ENCODE results near the gene TMEM44.

The TMEM44 gene

GRCh38 chr3:194565597-194566190 lies 67.5 kb downstream of the TMEM44 start:
- no peak for DNase-seq (ENCODE audit: insufficient read length, low spot score)
- TF ChIP-seq CTCF (IDR thresholded peaks at IDR 0.05; ENCODE audit: insufficient read depth, missing control alignments): no peak
- FAIRE-seq: no peak

- DNase-seq (ENCODE audit: insufficient read length, low spot score) (no peak), FAIRE-seq (no peak)
- TF ChIP-seq CTCF (IDR thresholded peaks at IDR 0.05; ENCODE audit: insufficient read depth, missing control alignments): no peak
These were observed 70.2 kb downstream of the TMEM44 start for GRCh38 chr3:194562986-194563385.

- TF ChIP-seq CTCF (IDR thresholded peaks at IDR 0.05; ENCODE audit: insufficient read depth, missing control alignments): no peak
- no peak for FAIRE-seq
These were observed 71.8 kb downstream of the TMEM44 start for GRCh38 chr3:194561306-194561974.

GRCh38 chr3:194560047-194560446 lies 73.2 kb downstream of the TMEM44 start:
- DNase-seq (ENCODE audit: insufficient read length, low spot score) (no peak), FAIRE-seq (no peak)
- no peak for TF ChIP-seq CTCF (IDR thresholded peaks at IDR 0.05; ENCODE audit: insufficient read depth, missing control alignments)

More at GRCh38 chr3:194561306-194561974, 71.8 kb downstream of the TMEM44 start:
- DNase-seq (ENCODE audit: insufficient read length, low spot score): no peak

- no peak for DNase-seq (ENCODE audit: insufficient read length, low spot score)
- FAIRE-seq: no peak
- TF ChIP-seq CTCF (IDR thresholded peaks at IDR 0.05; ENCODE audit: insufficient read depth, missing control alignments): no peak
These were observed 73.7 kb downstream of the TMEM44 start for GRCh38 chr3:194559530-194559929.

- TF ChIP-seq CTCF (IDR thresholded peaks at IDR 0.05; ENCODE audit: insufficient read depth, missing control alignments): no peak
- DNase-seq (ENCODE audit: insufficient read length, low spot score) (no peak), FAIRE-seq (no peak)
These were observed 76.8 kb downstream of the TMEM44 start for GRCh38 chr3:194556086-194557056.

Data from D721Med (cell line).